ENCODE measurements around the gene JPH2. TPM values are rescaled to one million over a fixed set of nuclear protein-coding genes. Genes with fewer than 3 reads are reported as not detected.

Gene JPH2
- total RNA-seq, 2 donors from 2014 or later: 29.1 to 31.1 TPM

DNA sequence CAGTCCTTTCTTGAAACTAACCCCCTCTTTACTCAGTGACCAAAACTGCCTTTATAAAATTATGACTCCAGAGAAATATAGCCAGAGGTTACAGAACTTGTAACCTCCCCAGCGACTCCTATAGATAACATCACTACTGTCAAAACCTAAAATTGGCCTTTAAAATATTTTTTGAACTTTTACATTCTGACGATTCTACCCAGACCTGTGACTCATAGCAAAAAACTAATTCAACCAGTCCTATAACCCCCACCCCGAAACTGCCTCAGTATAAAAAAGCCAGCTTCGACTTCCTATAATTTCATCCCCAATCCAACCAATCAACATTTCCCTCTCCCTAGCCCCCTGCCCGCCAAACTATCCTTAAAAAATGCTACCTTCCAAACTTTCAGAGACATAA lies 13.9 kb downstream of the JPH2 start:
- Histone ChIP-seq H3K4me1 (replicated peaks) (no peaks in the 10 kb centered on the region), H3K27ac (no peak overlapping the region)
- intact Hi-C loops (cut with DNase I): no loop called here

DNA sequence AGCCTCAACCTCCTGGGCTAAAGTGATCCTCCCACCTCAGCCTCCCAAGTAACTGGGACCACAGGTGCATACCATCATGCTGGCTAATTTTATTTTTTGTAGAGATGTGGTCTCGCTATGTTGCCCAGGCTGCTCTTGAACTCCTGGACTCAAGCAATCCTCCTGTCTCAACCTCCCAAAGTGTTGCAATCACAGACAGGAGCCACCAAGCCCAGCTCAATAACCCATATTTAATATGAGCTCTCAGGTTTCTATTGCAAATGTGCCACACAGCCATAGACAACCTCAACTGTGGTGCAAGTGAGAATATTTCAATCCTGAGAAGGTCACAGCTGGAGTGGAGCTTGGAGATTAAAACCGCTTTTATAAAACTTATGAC lies 14.4 kb downstream of the JPH2 start:
- H3K27ac ChIP-seq: no peak overlapping the region
- no peaks in the 10 kb centered on the region for H3K9me3 ChIP-seq
- H3K4me3 ChIP-seq: no peak overlapping the region
- H3K36me3 ChIP-seq: no peaks in the 10 kb centered on the region
- no peak for TF ChIP-seq POLR2A (IDR thresholded peaks at IDR 0.05)
- TF ChIP-seq, protein P1, sequence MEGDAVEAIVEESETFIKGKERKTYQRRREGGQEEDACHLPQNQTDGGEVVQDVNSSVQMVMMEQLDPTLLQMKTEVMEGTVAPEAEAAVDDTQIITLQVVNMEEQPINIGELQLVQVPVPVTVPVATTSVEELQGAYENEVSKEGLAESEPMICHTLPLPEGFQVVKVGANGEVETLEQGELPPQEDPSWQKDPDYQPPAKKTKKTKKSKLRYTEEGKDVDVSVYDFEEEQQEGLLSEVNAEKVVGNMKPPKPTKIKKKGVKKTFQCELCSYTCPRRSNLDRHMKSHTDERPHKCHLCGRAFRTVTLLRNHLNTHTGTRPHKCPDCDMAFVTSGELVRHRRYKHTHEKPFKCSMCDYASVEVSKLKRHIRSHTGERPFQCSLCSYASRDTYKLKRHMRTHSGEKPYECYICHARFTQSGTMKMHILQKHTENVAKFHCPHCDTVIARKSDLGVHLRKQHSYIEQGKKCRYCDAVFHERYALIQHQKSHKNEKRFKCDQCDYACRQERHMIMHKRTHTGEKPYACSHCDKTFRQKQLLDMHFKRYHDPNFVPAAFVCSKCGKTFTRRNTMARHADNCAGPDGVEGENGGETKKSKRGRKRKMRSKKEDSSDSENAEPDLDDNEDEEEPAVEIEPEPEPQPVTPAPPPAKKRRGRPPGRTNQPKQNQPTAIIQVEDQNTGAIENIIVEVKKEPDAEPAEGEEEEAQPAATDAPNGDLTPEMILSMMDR (IDR thresholded peaks at IDR 0.05): no peak
- TF ChIP-seq POLR2AphosphoS5 (IDR thresholded peaks at IDR 0.05): no peak
- H3K4me1 ChIP-seq (replicated peaks): no peaks in the 10 kb centered on the region
- 83% methylated on average over 2 of the region's 2 CpGs for WGBS
- intact Hi-C loops (cut with DNase I): no loop called here
- DNase-seq (ENCODE audit: low spot score): no peak
- H3K27me3 ChIP-seq (replicated peaks; ENCODE audit: insufficient read depth): no peaks in the 10 kb centered on the region

More for the DNA sequence above, 13.9 kb downstream of the JPH2 start:
- WGBS: 54% methylated on average over 5 of the region's 5 CpGs
- Histone ChIP-seq H3K4me3 (no peak overlapping the region), H3K27me3 (replicated peaks; ENCODE audit: insufficient read depth) (no peaks in the 10 kb centered on the region), H3K36me3 (no peaks in the 10 kb centered on the region), H3K9me3 (no peaks in the 10 kb centered on the region)
- DNase-seq (ENCODE audit: low spot score): no peak
- no peak for TF ChIP-seq POLR2AphosphoS5 (IDR thresholded peaks at IDR 0.05)

GRCh38 chr20:44171775-44172571 lies 15.0 kb downstream of the JPH2 start:
- TF ChIP-seq POLR2AphosphoS5 (IDR thresholded peaks at IDR 0.05): no peak
- TF ChIP-seq, protein P1 (IDR thresholded peaks at IDR 0.05): no peak
- TF ChIP-seq POLR2A (IDR thresholded peaks at IDR 0.05): no peak
- intact Hi-C loops (cut with DNase I): no loop called here
- 65% methylated on average over 6 of the region's 6 CpGs for WGBS
- H3K27ac ChIP-seq: no peak overlapping the region
- no peaks in the 10 kb centered on the region for H3K4me1 ChIP-seq (replicated peaks)
- no peaks in the 10 kb centered on the region for H3K27me3 ChIP-seq (replicated peaks; ENCODE audit: insufficient read depth)
- DNase-seq (ENCODE audit: low spot score): no peak
- H3K36me3 ChIP-seq: no peaks in the 10 kb centered on the region
- no peak overlapping the region for H3K4me3 ChIP-seq
- H3K9me3 ChIP-seq: no peaks in the 10 kb centered on the region

DNA sequence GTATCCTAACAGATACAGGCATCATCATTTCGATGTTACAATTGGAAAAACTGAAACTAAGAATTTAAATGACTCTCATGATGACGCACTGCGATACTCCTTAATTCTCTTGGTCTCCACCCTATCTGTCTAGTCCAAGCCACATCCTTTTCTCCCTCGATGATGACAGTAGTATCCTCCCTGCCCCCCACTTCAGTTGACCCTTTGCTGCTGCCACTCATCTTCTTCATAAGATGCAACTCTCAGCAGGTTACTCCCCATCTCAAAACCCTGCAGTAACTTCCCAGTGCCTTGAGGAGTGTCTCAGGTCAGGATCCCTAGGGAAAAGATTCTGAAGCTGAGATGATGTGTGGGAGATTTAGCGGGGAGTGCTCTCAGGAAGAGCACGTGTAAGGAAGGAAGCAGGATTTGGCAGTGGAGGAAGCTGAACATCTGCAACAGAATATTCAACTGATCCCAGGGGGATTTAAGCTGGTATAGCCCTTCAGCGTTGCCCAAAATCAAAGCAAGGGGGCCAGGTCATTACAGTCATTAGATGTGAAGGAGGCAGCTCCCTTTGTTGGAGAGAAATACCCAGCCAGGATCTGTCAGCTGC lies 16.1 kb downstream of the JPH2 start:
- TF ChIP-seq, protein P1 (IDR thresholded peaks at IDR 0.05): no peak
- TF ChIP-seq POLR2AphosphoS5 (IDR thresholded peaks at IDR 0.05): no peak
- TF ChIP-seq POLR2A (IDR thresholded peaks at IDR 0.05): no peak
- WGBS: 67% methylated on average over 7 of the region's 7 CpGs

DNA sequence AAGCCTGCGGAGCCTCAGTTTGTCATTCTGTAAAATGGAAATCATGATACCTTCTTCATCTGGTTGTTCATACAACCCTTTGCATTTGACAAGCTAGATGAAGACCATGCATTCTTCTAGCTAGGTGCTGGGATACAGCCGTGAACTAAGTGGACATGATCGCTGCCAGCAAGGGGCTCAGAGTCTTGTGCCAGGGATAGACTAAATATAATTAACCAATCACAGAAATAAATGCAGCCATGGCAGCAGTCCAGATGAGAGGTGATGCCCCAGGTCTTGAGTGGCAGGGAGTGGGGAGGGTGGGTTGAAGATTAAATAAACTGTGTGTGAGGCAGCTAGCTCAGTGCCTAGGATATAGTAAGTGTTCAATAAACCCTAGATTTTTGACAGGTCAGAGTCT lies 19.3 kb downstream of the JPH2 start:
- no peaks in the 10 kb centered on the region for H3K4me1 ChIP-seq (replicated peaks)
- H3K27ac ChIP-seq: no peak overlapping the region
- intact Hi-C loops (cut with DNase I): no loop called here
- DNase-seq (ENCODE audit: low spot score): no peak
- no peaks in the 10 kb centered on the region for H3K36me3 ChIP-seq
- no peak for TF ChIP-seq POLR2A (IDR thresholded peaks at IDR 0.05)
- no peak for TF ChIP-seq POLR2AphosphoS5 (IDR thresholded peaks at IDR 0.05)
- no peaks in the 10 kb centered on the region for H3K9me3 ChIP-seq
- WGBS: 78% methylated on average over 3 of the region's 3 CpGs
- no peaks in the 10 kb centered on the region for H3K27me3 ChIP-seq (replicated peaks; ENCODE audit: insufficient read depth)
- no peak overlapping the region for H3K4me3 ChIP-seq

More for the DNA sequence above, 16.1 kb downstream of the JPH2 start:
- no peaks in the 10 kb centered on the region for H3K36me3 ChIP-seq
- H3K4me3 ChIP-seq: no peak overlapping the region
- H3K27ac ChIP-seq: no peak overlapping the region
- intact Hi-C loops (cut with DNase I): no loop called here
- no peak for DNase-seq (ENCODE audit: low spot score)
- no peaks in the 10 kb centered on the region for H3K27me3 ChIP-seq (replicated peaks; ENCODE audit: insufficient read depth)
- no peaks in the 10 kb centered on the region for H3K9me3 ChIP-seq
- no peaks in the 10 kb centered on the region for H3K4me1 ChIP-seq (replicated peaks)
